Stimulated activated CD8-positive, alpha-beta memory T cell treated with anti-CD3 and anti-CD28 coated beads, Interleukin-12 subunit alpha, Interleukin-12 subunit beta, amount 100 ng/mL, for 4 hours (primary cell): ENCODE results near the gene LRRC4C.
"Not testable (repeated sequence)": the region's sequence is repeated elsewhere in the genome, so short reads cannot be mapped to it uniquely, and the experiment has no call there.

Experiments
- DNase-seq: peaks from one replicate; pipeline ENCODE4 v3.0.0-alpha.2; 2020; ENCODE audit warnings: low read depth

The LRRC4C gene

GRCh38 chr11:40867991-40868632 is 591.3 kb downstream of the LRRC4C start:
- DNase-seq = no peak

- DNase-seq = not testable (repeated sequence)
Measured at GRCh38 chr11:40857754-40858153, 601.7 kb downstream of the LRRC4C start.

GRCh38 chr11:40842750-40843339 is 616.6 kb downstream of the LRRC4C start:
- DNase-seq = no peak

GRCh38 chr11:40841231-40841630 is 618.2 kb downstream of the LRRC4C start:
- no peak for DNase-seq

GRCh38 chr11:40838181-40838683 is 621.2 kb downstream of the LRRC4C start:
- DNase-seq = no peak

GRCh38 chr11:40827116-40827515 is 632.3 kb downstream of the LRRC4C start:
- no peak for DNase-seq

GRCh38 chr11:40826601-40827000 is 632.9 kb downstream of the LRRC4C start:
- no peak for DNase-seq

- DNase-seq = no peak
Measured at GRCh38 chr11:40825201-40825834, 634.1 kb downstream of the LRRC4C start.

GRCh38 chr11:40819230-40819629 is 640.2 kb downstream of the LRRC4C start:
- DNase-seq = no peak

GRCh38 chr11:40816976-40817375 is 642.5 kb downstream of the LRRC4C start:
- no peak for DNase-seq

- no peak for DNase-seq
Measured at GRCh38 chr11:40797981-40798380, 661.5 kb downstream of the LRRC4C start.

- DNase-seq = no peak
Measured at GRCh38 chr11:40787224-40787623, 672.2 kb downstream of the LRRC4C start.

GRCh38 chr11:40763046-40763445 is 696.4 kb downstream of the LRRC4C start:
- no peak for DNase-seq

GRCh38 chr11:40759341-40759740 is 700.1 kb downstream of the LRRC4C start:
- DNase-seq = no peak

GRCh38 chr11:40754297-40754696 is 705.2 kb downstream of the LRRC4C start:
- no peak for DNase-seq

- DNase-seq = no peak
Measured at GRCh38 chr11:40746282-40746681, 713.2 kb downstream of the LRRC4C start.

GRCh38 chr11:40732132-40732531 is 727.3 kb downstream of the LRRC4C start:
- DNase-seq = no peak

- DNase-seq = no peak
Measured at GRCh38 chr11:40722179-40722795, 737.2 kb downstream of the LRRC4C start.

- no peak for DNase-seq
Measured at GRCh38 chr11:40716344-40717130, 742.9 kb downstream of the LRRC4C start.

GRCh38 chr11:40713083-40713482 is 746.4 kb downstream of the LRRC4C start:
- no peak for DNase-seq

GRCh38 chr11:40701027-40701426 is 758.4 kb downstream of the LRRC4C start:
- DNase-seq = no peak

- no peak for DNase-seq
Measured at GRCh38 chr11:40689823-40690222, 769.6 kb downstream of the LRRC4C start.
